ENCODE measurements around the gene HPS1.

Gene HPS1

DNA sequence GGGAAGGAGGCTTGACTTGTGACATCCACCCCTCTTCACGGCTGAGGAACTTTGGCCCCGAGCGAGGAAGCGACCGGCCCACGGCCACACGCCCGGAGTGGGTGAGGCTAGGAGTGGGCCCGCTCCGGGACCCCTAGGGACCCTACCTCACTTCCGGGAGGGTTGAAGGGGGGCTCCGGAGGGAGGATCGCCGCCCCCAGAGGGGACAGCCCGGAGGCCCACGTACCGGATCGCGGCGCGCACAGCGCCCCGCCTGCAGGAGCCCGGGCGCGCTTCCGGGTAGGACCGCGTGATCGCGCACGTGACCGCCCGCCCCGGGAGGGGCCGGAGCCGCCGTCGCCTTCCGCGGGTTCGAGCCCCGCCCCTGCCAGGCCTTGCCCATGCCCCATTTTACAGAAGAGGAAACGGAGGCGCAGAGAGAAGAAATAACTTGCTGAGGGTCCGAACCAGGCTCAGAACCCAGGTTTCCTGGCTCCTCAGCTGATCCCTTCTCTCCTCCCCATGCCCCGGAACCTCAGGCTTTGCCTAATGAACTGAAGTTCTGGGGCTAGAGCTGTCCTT lies at the start of gene HPS1:
Gene HPS1 (minus strand): TSS at position 275 of the 561 bp plus-strand sequence. CDS start 3,695 bp downstream, outside the sequence.
- peak; percentile 80 to 89 for DNase-seq

DNA sequence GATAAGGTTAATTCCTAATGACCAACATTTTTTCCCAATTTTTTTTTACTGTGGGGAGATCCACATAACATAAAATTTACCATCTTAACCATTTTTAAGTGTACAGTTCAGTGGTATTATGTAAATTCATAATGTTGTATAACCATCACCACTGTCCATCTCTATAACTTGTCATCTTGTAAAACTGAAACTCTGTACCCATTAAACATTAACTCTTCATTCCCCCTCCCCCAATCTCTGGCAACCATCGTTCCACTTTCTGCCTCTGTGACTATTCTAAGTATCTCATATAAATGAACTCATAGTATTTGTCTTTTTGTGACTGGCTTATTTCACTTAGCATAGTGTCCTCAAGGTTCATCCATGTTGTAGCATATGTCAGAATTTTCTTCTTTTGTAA lies 46.0 kb upstream of the HPS1 start:
- no peak for DNase-seq

DNA sequence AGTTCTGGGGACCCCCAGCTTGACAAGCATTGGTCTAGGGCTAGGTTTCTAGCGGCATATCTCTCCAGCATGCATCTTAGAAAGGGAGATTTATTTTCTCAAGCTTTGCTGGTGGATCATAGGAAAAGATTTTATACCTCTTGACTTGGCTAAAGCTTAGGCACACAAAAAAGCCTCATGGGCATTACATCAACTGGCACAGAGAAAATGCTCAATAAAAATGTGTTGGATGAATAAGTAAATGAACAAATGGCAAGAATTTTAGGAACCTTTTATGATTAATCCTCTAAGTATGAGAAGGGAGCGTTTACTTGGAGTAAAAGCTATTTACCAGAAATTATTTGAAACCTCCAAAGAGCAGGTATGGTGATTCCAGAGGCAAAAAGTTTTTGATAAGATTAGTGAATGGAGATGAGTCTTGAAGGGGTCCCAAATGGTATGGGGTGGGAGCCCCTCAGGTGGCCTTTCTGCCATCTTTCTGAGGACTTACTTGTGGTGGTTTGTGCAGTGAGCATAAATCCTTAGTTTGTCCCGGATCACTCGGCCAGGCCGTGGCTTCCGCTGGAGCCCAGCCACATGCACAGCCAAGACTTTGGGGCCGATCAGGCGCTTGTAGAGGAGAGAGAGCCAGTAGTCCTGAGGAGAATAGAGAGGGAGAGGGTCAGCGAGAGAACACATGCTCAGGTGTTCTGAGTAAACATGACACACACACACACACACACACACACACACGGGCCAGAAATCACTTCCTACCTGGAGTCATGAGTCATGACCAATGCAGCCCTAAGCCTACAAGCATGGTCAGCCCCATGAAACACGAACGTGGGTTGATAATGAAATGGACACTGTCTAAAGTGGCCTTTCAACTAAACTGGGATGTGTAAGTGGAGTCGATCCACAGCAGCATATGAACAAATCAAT lies 43.1 kb upstream of the HPS1 start:
- no peak for DNase-seq

DNA sequence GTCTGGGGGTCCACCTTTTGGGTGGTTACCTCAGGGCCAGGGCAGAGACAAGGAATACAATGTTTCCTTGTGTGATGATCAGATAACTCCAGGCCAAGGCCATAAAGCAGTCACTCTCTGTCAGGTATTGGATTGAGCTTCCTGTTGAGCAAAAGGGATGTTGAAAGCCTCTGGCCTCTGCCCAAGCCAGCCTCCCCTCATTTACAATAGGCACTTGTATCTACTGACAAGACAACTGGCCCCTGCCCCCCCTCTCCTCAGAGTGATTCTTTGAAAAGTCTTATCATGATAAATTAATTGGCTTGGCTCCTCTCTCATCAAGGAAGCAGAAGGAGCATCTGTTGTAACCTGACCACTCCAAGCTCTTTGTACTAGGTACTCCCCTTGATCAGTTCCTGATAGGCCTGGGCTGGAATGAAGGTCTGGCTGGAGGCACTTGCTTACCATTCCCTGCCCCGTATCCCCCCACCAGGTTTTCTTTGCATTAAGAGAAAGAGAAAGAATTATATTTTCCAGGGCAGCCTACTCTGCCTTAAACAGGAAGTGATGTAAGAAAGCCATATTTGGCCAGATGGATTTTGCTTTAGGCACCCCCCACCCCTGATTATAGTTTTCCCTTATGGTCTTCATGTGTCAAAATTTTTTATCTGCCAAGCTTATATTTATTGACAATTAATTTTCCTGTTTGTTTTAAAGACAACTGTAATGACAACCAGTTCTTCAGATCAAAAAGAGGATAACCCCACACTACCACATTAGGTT lies 42.1 kb upstream of the HPS1 start:
- DNase-seq = no peak

DNA sequence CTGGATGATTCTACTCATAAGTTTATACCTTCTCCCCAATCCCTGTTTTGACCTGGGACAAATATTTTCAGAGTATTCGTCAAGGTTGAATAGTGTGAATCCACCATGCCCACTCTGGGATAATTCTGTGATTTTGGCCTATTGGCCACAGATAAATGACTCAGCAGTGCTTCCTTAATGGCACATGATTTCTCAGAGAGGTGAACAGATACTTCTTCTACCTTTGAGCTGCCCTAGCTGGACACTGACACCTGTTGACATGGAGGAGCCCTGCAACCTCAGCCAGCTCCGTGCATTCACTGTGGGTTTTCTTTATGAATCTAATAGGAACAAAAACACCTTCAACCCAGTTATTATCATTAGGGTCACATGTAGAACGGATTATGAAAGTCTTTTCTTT lies 40.9 kb upstream of the HPS1 start:
- no peak for DNase-seq

DNA sequence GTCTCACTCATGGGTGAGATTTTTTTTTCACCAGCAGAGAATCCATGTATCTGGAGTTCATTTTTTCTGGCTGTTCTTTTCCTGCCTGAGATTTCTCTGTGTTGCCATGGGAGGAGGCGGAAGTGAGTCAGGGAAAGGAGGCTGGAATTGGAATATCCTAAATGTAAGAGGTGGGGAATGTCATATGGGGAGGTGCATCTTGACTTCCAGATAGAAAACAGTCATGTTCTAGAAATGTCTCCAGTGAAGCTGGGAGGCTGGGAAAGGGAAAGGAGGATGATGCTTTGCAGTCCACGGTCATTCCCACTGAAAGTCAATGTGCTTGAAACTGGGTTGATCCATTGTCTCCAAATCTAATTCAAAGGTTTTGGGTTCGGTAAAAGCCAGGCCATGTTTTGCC lies 39.7 kb upstream of the HPS1 start:
- DNase-seq = no peak

DNA sequence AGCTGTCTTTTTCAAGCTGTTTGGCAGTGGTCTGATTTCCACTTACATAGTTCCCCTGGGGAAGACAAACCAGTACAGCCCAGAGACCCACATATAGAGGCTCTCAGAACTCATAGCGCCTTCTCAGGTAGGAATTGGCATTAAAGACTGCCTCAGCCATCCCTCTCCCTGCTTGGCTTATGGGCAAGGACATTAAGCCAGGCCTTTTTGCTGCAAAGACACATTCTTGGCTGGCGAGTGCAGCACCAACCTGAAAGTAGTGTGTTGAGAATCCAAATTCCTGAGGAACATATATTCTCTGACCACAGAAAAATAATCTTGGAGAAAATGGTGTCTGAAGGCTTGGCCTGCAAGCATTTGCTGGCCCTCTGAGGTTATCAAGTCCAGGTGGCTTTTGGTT lies 39.2 kb upstream of the HPS1 start:
- no peak for DNase-seq

DNA sequence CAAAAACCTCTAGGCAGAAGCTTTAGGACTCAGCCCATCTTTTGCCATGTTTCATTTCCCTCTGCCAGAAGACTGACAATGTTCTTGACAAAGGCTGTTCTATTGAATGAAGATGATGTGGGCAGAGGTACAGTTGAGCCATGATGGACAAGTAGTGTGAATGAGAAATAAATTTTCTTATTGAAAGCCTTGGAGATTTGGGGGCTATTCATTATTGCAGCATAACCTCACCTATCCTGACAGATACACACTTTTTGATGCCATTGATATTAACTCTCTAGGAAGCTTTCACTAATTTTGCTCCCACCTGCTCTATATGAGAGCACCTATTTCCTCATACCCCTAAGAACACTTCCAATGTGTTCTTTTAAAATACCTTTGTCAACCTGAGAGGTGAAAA lies 36.9 kb upstream of the HPS1 start:
- no peak for DNase-seq

DNA sequence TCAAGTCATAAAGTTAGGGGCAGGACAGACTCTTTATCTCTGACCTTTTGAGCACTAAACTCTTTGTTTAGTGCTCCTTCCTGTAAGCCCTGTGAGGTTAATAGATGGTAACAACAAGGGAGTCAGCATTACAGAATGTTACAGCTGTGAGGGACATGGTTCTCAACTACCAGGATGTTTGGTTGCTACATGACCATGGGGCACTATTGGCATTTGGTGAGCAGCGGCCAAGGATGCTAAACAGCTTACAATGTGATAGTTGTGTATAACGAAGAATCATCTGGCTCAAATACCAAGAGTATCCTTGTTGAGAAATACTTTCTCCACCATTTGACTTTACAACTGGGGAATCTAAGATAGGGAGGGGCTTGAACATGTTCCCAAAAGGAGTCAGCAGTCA lies 35.4 kb upstream of the HPS1 start:
- DNase-seq = no peak

DNA sequence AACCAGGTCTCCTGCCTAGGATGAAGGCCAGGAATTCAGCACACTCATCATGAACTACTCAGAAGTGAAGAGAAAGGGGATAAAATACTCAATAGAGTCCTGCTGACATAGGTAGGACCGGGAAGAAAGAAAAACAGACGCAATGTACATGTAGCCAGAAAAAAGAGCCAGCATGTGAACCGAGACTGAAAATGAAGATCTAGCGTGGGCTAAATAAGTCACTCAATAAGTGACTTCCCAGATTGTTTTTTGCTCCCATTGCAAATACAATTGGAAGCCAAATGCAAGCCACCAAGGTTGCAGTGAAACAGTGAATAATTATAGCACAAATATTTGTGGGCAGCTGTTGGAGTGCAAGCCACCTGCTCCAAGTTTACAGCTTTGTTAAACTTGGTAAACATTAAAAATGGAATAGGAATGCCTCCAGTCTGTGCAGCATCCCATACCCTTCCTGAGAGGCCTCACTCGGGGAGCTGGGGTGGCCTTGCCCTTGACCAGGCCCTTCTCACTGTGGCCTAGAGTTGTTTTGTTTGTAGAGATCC lies 34.7 kb upstream of the HPS1 start:
- no peak for DNase-seq

DNA sequence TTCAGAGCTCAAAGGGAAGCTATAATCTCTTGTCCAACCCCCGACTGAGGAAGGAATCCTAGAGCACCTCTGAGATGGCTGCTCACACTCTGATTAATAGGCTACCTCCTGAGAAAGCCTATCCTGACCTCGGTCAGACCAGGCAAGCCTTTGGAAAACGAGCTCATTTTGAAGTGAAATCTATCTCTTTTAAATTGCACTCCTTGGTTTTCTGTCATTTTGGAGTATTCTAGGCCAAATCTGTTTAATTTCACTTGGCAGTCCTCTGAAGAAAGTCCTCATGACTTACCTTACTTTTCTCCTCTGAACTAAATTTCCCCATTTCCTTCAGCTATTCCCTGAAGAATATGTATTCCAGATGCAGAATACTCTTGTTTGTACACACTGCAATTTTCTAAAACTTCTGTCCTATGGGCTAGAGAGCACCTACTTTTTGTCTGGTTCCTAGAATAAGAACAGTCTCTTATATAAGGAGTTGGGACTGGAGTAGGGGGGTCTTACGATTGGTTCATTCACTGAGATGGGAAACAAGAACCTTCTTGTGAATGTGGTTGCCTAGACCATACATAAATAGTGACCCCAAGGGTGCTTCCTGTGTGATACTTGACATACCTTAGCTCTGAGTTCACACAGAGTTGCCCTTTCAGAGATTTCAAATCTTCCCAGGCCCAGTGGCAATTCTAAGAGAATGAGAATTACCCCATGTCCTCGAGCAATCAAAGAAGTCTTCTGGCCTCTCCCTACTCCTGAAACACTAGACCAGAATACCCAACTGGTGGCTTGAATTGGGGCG lies 31.9 kb upstream of the HPS1 start:
- no peak for DNase-seq

DNA sequence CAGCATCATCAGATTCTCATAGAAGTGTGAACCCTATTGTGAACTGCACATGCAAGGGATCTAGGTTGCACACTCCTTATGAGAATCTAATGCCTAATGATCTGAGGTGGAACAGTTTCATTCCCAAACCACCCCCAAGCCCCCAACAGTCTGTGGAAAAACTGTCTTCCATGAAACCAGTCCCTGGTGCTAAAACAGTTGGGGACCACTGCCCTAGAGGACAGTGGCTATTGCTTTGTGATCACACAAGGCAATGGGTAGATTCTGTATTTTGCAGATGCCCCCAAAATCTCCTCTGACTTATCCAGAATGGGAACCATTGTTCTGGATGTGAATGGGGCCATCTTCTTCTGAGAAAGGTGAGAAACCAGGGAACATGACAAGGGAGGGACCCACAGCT lies 31.1 kb upstream of the HPS1 start:
- no peak for DNase-seq

DNA sequence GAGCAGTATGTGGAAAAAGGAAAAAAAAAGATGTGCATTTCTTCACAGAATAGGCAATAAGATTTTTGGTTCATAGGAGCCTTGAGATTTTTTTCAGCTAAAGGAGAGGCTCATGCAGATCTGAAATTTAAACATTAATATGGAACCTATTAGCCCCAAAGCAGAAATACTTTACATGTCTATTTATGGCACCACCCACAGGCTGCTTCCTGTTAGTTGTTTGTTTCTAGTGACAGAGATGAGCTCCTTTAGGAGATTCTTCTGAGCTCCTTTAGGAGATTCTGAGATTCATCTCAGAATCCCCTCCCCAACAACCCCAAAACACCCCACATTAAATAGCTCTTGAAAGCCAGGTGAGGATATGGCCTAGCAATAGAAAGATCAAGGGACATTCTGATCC lies 27.9 kb upstream of the HPS1 start:
- DNase-seq = no peak

DNA sequence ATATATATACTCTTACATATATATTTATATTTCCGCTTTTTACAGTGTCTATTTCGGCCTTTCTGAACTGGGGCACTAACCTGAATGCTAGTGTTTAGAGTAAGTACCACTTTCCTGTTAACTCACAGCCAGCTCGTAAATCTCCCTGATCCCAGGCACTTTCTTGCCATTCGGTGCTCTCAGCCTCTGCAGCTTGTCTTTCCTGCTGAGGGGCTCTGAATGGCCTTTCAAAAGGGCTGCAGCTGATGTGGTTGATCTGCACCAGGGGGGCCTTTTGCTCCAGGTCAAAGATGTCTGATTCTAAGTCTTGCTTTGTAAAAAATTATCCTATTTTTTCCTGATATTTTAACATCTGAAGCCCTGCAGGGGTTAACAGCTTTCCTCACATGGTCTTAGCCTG lies 25.5 kb upstream of the HPS1 start:
- no peak for DNase-seq

DNA sequence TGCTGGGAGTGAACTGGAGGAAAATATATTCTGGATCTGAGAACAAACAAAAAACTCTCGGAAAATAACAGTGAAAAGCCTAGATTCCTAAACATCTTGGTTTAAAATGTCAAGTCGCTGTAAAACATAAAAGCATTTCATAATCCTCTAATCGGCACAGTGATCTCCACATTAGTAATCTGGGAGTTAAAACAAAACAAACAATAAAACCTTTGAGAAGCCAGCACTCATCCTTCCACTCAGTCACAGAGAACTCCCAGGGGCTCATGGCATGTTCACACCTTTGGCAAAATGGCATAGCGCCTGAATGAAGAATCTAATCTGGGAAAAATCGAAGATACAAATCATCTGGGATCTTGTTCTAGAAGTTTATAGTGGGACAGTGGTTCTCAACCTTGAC lies 24.1 kb upstream of the HPS1 start:
- DNase-seq = no peak

DNA sequence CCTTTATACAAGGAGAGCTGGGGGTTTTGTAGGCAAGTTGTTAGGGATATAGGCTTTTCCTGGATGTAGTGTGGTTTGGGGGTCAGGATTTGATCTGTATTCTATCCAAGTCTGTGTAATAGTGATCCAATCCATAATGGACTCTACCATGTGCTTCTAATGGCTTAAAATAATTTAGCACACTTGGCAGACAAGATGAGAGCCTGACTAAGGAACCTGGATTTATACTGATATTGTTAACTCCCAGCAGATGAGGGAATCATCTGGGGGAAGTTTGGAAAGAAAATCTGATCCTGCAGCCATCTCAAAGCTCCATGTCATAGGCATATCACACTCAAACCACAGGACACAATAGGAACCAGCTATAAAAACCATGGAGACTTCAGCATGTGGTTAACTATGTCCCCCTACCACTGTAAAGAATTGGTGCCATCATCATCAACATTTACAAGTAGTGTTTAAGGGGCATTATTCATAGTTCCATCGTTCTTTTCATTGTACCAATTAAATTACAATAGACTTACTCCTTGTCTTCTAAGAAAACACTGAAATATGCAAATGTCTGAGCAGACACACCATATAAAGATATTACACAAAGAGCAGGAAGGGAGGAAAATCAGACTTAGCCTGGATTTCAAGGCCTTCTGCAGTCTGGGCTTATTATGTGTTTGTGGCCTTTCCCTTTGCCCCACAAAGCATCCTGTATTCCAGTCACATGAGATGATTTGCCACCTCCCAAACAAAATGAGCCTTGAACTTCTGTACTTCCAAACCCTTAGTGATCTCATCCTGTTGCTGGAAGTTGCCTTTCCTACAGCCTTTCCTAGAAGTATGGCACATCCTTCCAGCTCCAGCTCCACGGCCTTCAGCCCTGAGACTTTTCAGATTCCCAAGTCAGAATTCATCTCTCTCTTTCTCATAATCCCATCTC lies 22.5 kb upstream of the HPS1 start:
- no peak for DNase-seq

DNA sequence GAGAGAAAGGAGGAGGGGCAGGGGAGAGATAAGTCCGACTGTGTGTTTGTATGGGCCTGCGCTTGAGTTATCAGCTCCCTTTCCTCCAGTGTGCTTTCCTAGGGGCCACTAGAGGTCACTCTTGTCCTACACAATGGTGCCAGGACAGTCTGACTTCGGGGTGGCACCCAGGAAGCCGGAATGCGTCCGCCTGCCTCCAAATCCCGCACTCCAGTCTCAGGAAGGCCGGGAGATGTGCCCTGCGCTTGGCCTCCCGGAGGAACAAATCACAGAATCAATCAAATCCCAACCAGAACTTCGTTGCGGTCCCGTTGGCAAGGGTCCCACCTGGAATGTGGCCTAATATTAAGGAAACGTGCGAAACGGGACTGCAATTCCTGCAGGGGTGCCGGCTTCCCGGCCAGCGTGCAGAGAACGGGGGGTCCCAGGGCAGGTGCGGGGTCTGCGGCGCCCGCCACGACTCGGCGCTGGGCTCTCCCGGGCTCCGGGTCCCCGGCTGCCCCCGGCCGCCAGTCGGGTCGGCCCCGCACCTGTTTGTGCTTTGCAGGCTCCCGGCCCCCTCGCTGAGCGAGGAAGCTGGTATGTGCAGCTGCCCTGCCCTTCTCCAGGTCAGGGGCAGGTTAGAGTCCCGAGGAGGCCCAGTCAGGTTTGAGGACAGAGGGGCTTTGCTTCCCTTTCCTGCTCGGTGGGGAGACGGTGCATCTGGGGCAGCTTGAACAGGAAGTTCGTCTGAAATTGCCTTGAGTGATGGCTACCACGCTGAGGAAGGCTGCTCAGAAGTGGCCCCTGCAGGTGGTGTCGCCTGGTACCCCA lies 21.0 kb upstream of the HPS1 start:
- DNase-seq = peak; percentile 42 to 58

DNA sequence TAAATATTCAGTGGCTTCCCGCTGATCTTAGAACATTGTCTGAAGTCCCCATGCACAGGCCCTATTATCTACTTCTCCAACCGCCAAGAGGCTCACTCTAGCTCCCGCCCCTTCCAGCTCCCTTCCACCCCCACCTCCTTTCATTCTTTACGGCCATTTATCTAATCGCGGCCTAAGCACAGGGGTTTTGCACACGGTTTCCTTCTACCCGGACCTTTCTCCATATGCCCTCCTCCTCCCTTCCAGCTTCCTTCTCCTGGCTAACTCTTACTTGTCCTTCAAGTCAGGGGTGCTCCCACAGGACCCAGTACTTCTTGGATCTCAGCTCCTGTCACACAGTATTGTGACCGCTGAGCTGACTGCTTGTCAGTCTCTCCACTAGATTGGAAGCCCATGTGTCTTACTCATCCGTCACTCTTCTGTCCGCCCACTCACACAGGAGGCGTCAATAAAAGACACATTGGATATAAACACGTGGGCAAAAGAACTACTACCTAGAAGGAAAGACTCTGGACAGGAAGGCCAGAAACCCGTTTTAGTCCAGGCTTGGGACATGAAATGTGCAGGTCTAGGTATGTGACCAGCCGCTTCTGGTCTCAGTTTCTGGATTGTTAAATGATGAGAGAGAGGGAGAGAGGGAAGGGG lies 20.2 kb upstream of the HPS1 start:
- no peak for DNase-seq

DNA sequence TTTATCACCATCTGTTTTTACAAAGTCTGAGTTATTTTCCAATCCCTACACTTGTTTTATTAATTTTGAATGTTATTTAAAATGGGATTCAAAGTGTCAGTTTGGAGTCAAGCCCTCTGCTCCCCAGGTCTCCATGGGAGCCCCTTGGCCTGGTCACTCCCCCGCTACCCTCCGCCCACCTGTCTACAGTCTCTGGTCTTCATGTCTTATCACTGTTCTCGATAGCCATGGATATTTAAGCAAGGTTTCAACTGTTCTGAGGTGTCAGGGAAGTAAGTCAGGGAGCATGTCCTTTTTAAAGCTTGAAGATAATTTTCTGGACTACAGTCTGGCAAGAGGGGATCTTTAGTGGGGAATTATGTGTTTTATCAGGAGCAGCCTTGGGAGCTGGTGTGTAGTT lies 19.1 kb upstream of the HPS1 start:
- DNase-seq = no peak
